Measurements from ENCODE around the gene UNC5CL.

DNA sequence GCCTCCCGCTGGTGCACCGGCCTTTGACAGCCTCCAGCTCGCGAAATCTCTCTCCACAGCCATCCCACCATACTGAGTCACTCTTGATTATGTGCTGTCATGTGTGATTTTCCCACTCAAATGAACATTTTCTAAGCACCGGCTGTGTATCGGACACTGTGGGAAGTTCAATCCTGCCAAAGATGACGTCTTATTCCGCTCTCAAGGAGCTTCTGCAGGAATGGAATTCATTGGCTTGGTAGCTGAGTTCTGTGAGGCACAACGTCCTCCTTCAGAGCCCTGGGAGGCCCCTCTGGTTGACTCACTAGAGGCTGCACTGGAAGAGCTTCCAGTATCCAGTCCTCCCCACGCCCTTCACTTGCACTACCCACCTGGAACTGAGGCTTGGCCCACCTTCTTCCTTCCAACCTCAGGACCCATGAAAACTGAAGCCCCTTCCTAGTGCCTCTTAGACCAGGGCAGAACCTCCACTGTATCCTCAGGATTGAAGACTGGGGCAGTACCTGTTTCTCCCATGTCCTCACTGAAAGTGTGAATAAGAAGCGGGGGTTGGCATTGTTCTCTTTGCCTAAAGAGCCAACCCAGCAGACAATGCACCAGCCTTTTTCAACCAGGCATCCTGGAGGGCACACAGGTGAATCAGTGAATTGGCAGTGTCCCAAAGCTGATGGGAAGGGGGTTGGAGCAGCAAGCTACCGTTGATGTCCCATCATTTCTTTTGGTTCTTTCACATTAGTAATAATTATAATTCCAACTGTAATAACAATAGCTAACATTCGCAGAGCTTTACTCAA is 1.7 kb downstream of the UNC5CL start:
- TF ChIP-seq EZH2 (IDR thresholded peaks at IDR 0.05; ENCODE audit: low read length, missing control alignments) (no peak), CTCF (conservative IDR thresholded peaks at IDR 0.05 in 1 of 2, IDR thresholded peaks at IDR 0.05 in 1 of 2; ENCODE audit: low read depth in 1 of 2, low read length in 2 of 2) (no peak)

Measured in fibroblast of lung (primary cell).